Sigmoid colon (tissue), 7 donors: ENCODE measurements around the gene RORB. TPM values are rescaled to one million over a fixed set of nuclear protein-coding genes. Genes with fewer than 3 reads are reported as not detected.

ENCODE experiments used
- DNase-seq: peaks from one replicate; pipeline ENCODE4 v3.0.0-alpha.2; 2019
- H3K27ac ChIP-seq, 4 donors: fragments of 200-600 bp; sonication (generic); one replicate each; pipeline ENCODE4 v1.5.1; 2016 to 2019; ENCODE audit warnings: mild to moderate bottlenecking in 1 of 4
- H3K27me3 ChIP-seq, 3 donors: fragments of 200-600 bp; sonication (generic); one replicate each; pipeline ENCODE4 v1.5.1; 2019; ENCODE audit warnings: mild to moderate bottlenecking in 1 of 3
- H3K36me3 ChIP-seq, 4 donors: fragments of 200-600 bp; sonication (generic); one replicate each; pipeline ENCODE4 v1.5.1; 2016 to 2019
- H3K4me1 ChIP-seq, 4 donors: fragments of 200-600 bp; sonication (generic); one replicate each; pipeline ENCODE4 v1.5.1; 2017 to 2019
- H3K4me3 ChIP-seq, 4 donors: fragments of 200-600 bp; sonication (generic); one replicate each; pipeline ENCODE4 v1.5.1; 2017 to 2019; ENCODE audit warnings: mild to moderate bottlenecking in 2 of 4, moderate library complexity in 1 of 4
- H3K9me3 ChIP-seq, 4 donors: fragments of 200-600 bp in 3 of 4; sonication (generic) in 3 of 4; one replicate each; pipeline versions ENCODE4 v1.5.1 to v1.6.1; 2013 to 2019
- CTCF ChIP-seq, 4 experiments: fragments of 450-650 bp in 3 of 4; fragments of 200-600 bp in 1 of 4; IDR thresholded peaks; one replicate each; pipeline ENCODE4 v1.5.1; 2016 to 2019; ENCODE audit warnings: antibody characterized with exemption in 4 of 4, mild to moderate bottlenecking in 3 of 4, moderate library complexity in 2 of 4
- EP300 ChIP-seq, 4 donors: sonication (generic); formaldehyde crosslinking; IDR thresholded peaks; one replicate each; pipeline ENCODE4 v1.6.1; 2017; ENCODE audit warnings: antibody characterized with exemption in 4 of 4
- POLR2A ChIP-seq, 2 donors: fragments of 450-650 bp; IDR thresholded peaks; one replicate each; pipeline ENCODE4 v1.6.1; 2016; ENCODE audit warnings: antibody characterized with exemption in 2 of 2, mild to moderate bottlenecking in 2 of 2, moderate library complexity in 2 of 2
- POLR2AphosphoS5 ChIP-seq, 4 donors: sonication (generic); formaldehyde crosslinking; IDR thresholded peaks; one replicate each; pipeline ENCODE4 v1.6.1; 2017; ENCODE audit warnings: antibody characterized with exemption in 4 of 4
- WGBS, 2 donors: extraction: QIAGEN DNeasy Blood & Tissue Kit; methylation state at CpG; one replicate each; pipeline ENCODE4 v1.1.7; 2013; 5-methylcytosine and 5-hydroxymethylcytosine counted together
- intact Hi-C: fragments of 100-400 bp; cut with DNase I; formaldehyde crosslinking; loops from one replicate; pipeline ENCODE4 v1.15.1; 2023
- polyA plus RNA-seq, 3 donors: library from polyadenylated mRNA; stranded (reverse); fragments of 200-250 nt; gene quantifications; one replicate each; pipeline ENCODE4 v1.2.3, GENCODE V29; 2013
- total RNA-seq, 4 donors: library from RNA; depleted of rRNA; stranded (reverse); fragments of >200 nt; gene quantifications; one replicate each; pipeline ENCODE4 v1.1.0, GENCODE V29; 2016
- donor health status: healthy with polysubstance abuse.
- donor health status: Bipolar disorder and iron deficiency.
- donor health status: healthy.

RORB gene
- total and polyA plus RNA-seq, 7 donors = 0.03 to 1.9 (median 0.82) TPM; not detected in 2

DNA sequence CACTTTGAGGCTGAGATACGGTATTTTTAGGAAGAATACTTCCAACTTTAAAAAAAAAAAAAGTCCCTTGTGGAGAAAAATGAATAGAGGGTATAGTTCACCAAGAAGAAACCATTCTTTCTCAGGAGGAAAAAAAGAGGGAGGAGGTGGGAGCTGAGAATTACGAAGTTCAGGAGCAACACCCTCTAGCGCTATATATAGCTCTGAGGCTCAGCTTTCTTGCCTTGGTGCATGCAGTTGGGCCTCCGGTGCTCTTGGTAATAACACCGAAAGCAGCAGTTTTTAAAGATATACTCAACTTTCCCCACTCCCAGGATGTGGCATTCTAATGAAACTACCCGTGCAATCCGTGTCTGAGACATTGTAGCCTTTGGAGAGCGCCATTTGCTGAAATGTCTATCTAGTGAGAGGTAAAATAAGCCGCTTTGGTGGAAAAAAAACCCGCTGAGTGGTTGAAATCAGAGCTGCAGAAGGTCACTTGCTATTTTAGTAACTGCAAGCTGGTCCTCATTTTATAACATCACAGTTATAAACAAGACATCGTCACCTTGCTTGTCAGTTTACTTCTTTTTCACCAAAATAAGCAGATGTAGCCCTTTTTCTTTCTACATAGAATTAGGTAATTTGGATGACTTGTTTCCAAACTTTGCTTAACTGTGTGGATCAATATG lies 156.4 kb downstream of the RORB start:
- no peaks in the 10 kb centered on the region for H3K4me1 ChIP-seq
- H3K27me3 ChIP-seq = no peaks in the 10 kb centered on the region
- intact Hi-C loops = no loop called here
- TF ChIP-seq POLR2A (IDR thresholded peaks at IDR 0.05) (no peak), POLR2AphosphoS5 (IDR thresholded peaks at IDR 0.05) (no peak), EP300 (IDR thresholded peaks at IDR 0.05) (no peak), CTCF (IDR thresholded peaks at IDR 0.05) (no peak)
- H3K27ac ChIP-seq = no peak overlapping the region
- no peak overlapping the region for H3K4me3 ChIP-seq
- DNase-seq = no peak
- 60 to 64% methylated on average over 11 of the region's 11 CpGs for WGBS, 2 donors
- no peaks in the 10 kb centered on the region for H3K9me3 ChIP-seq
- no peaks in the 10 kb centered on the region for H3K36me3 ChIP-seq

DNA sequence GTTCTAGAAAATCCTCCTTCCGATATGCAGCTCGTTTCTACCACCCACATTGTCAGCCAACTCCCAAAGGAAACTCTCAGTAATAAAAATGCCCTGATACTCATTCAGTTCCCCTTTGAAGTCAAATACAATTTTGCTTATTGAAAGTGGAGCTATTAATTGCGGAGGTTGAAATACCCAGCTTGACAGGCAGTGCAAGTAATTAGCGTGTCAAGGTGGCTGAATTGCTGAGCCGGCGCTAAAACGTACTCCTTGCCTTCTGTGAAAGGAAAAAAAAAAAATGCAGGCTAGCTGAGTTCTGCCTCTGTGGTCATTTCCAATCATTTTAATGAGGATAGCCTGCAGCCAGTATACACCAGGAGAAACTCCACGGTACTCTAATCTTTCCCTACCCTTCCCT lies 165.5 kb downstream of the RORB start:
- intact Hi-C loops = no loop called here
- Histone ChIP-seq H3K4me3 (no peak overlapping the region), H3K27me3 (no peaks in the 10 kb centered on the region), H3K36me3 (no peaks in the 10 kb centered on the region), H3K27ac (no peak overlapping the region), H3K9me3 (no peaks in the 10 kb centered on the region), H3K4me1 (no peaks in the 10 kb centered on the region)
- 73 to 78% methylated on average over 8 of the region's 8 CpGs for WGBS, 2 donors
- TF ChIP-seq EP300 (IDR thresholded peaks at IDR 0.05) (no peak), CTCF (IDR thresholded peaks at IDR 0.05) (no peak), POLR2A (IDR thresholded peaks at IDR 0.05) (no peak), POLR2AphosphoS5 (IDR thresholded peaks at IDR 0.05) (no peak)
- no peak for DNase-seq

- DNase-seq = no peak
- intact Hi-C loops = no loop called here
- TF ChIP-seq CTCF (IDR thresholded peaks at IDR 0.05) (no peak), EP300 (IDR thresholded peaks at IDR 0.05) (no peak), POLR2A (IDR thresholded peaks at IDR 0.05) (no peak), POLR2AphosphoS5 (IDR thresholded peaks at IDR 0.05) (no peak)
- H3K36me3 ChIP-seq = no peaks in the 10 kb centered on the region
- no peak overlapping the region for H3K4me3 ChIP-seq
- H3K9me3 ChIP-seq = no peaks in the 10 kb centered on the region
- WGBS, 2 donors = 90 to 91% methylated on average over 1 of the region's 1 CpG
- no peaks in the 10 kb centered on the region for H3K27me3 ChIP-seq
- no peaks in the 10 kb centered on the region for H3K4me1 ChIP-seq
- no peak overlapping the region for H3K27ac ChIP-seq
These were observed 166.3 kb downstream of the RORB start for GRCh38 chr9:74663439-74663838.

DNA sequence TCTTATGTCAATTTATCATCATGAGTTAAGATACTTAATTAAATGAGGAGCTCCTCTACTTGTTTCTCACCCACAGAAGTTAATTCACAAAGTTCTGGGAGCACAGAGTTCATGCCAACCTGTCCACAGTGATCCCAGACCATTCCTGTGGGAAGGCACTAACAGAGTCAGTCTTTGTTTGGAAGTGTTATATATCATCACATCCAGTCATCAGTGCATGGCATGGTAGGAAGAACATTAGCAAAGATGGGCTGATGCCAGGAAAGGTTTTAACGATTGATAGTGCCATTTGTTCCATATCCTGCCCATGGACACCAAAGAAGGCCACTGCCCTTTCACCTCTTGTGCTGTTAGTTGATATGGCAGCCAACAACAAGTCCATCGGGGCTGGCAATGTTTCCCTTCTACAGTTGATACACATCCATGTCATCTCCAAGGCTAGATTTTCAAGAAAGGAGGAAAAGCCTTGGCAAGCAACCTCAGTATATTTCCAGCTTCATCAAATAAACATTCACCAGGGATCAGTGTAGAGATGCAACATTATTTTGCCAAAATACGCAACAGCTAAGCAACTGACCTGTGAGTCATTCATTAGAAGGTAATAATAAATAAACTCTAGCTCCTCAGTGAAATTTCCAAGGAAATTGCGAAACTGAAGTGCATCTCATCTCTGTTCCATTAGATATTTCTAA lies 169.6 kb downstream of the RORB start:
- Histone ChIP-seq H3K4me3 (no peak overlapping the region), H3K9me3 (no peaks in the 10 kb centered on the region), H3K27me3 (no peaks in the 10 kb centered on the region), H3K36me3 (no peaks in the 10 kb centered on the region), H3K4me1 (no peaks in the 10 kb centered on the region), H3K27ac (no peak overlapping the region)
- intact Hi-C loops = no loop called here
- no peak for TF ChIP-seq CTCF (IDR thresholded peaks at IDR 0.05)
- peak in 2 of 4 donors; percentile 11 to 40 for TF ChIP-seq POLR2AphosphoS5 (IDR thresholded peaks at IDR 0.05)
- no peak for DNase-seq
- WGBS, 2 donors = 74 to 78% methylated on average over 4 of the region's 4 CpGs
